ENCODE results near the gene RAMP3.

Gene RAMP3

GRCh38 chr7:45179666-45180065 lies 22.1 kb downstream of the RAMP3 start:
- no peak for DNase-seq (ENCODE audit: low read depth in 2 of 2)

- no peak for DNase-seq (ENCODE audit: low read depth in 2 of 2)
Observed at GRCh38 chr7:45180084-45180986, 22.7 kb downstream of the RAMP3 start.

- no peak for DNase-seq (ENCODE audit: low read depth in 2 of 2)
Observed at GRCh38 chr7:45181286-45181960, 23.8 kb downstream of the RAMP3 start.

GRCh38 chr7:45181991-45182855 lies 24.6 kb downstream of the RAMP3 start:
- DNase-seq (ENCODE audit: low read depth in 2 of 2) = no peak

- DNase-seq (ENCODE audit: low read depth in 2 of 2) = no peak
Observed at GRCh38 chr7:45182856-45183710, 25.5 kb downstream of the RAMP3 start.

- no peak for DNase-seq (ENCODE audit: low read depth in 2 of 2)
Observed at GRCh38 chr7:45183711-45184210, 26.2 kb downstream of the RAMP3 start.

GRCh38 chr7:45184326-45185027 lies 26.9 kb downstream of the RAMP3 start:
- DNase-seq (ENCODE audit: low read depth in 2 of 2) = no peak

- no peak for DNase-seq (ENCODE audit: low read depth in 2 of 2)
Observed at GRCh38 chr7:45185028-45185863, 27.7 kb downstream of the RAMP3 start.

GRCh38 chr7:45185864-45186250 lies 28.3 kb downstream of the RAMP3 start:
- no peak for DNase-seq (ENCODE audit: low read depth in 2 of 2)

GRCh38 chr7:45186261-45186813 lies 28.7 kb downstream of the RAMP3 start:
- no peak for DNase-seq (ENCODE audit: low read depth in 2 of 2)

- DNase-seq (ENCODE audit: low read depth in 2 of 2) = no peak
Observed at GRCh38 chr7:45187089-45187945, 29.7 kb downstream of the RAMP3 start.

- DNase-seq (ENCODE audit: low read depth in 2 of 2) = no peak
Observed at GRCh38 chr7:45187946-45188411, 30.4 kb downstream of the RAMP3 start.

GRCh38 chr7:45188736-45189135 lies 31.1 kb downstream of the RAMP3 start:
- no peak for DNase-seq (ENCODE audit: low read depth in 2 of 2)

- DNase-seq (ENCODE audit: low read depth in 2 of 2) = no peak
Observed at GRCh38 chr7:45189151-45189970, 31.8 kb downstream of the RAMP3 start.

- DNase-seq (ENCODE audit: low read depth in 2 of 2) = no peak
Observed at GRCh38 chr7:45190406-45191165, 33.0 kb downstream of the RAMP3 start.

- DNase-seq (ENCODE audit: low read depth in 2 of 2) = no peak
Observed at GRCh38 chr7:45191396-45191795, 33.8 kb downstream of the RAMP3 start.

Measured in stimulated activated CD8-positive, alpha-beta memory T cell treated with anti-CD3 and anti-CD28 coated beads, Interleukin-2, amount 100 ng/mL, for 1 hour (primary cell).